ENCODE results near the gene JPH4.

The JPH4 gene

DNA sequence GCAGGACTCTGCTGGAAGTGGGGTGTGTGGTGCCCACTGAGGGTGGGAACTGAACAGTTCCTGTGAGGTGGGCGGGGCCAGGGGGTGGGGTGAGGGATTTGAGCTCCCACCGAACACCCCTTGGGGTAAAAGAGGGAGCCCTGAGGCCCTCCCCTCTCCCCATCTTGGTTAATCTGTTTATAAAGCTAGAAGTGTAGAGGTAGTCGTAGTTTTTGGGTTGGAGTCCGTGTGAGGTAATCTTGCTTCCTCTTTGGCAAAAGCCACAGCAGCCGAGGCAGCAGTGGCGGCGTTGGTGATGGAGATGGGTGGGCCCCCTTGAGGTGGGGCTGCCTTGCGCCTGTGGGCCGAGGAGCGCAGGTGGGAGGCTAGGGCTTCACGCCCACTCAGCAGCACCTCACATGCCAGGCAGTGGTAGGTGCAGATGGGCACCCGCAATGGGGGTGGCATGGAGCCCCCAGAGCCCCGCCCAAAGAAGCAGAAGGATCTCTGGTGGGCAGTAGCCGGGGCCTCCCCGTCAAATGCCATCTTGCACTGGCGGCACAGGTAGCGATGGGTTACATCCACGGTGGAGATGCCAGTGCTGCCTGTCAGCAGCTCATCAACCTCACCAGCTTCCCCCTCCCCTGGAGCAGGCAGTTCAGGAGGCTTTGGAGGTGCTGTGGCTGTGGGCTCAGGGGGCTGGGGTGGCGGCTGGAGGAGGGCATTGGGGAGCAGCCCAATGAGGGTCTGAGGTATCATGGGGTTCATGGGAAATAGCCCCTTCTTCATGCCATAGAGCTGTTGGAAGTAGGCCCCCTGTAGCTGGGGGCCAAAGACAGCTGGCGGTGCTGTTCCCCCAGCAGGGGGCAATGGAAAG, 56.6 kb downstream of the JPH4 start:
- TF ChIP-seq, protein P1, sequence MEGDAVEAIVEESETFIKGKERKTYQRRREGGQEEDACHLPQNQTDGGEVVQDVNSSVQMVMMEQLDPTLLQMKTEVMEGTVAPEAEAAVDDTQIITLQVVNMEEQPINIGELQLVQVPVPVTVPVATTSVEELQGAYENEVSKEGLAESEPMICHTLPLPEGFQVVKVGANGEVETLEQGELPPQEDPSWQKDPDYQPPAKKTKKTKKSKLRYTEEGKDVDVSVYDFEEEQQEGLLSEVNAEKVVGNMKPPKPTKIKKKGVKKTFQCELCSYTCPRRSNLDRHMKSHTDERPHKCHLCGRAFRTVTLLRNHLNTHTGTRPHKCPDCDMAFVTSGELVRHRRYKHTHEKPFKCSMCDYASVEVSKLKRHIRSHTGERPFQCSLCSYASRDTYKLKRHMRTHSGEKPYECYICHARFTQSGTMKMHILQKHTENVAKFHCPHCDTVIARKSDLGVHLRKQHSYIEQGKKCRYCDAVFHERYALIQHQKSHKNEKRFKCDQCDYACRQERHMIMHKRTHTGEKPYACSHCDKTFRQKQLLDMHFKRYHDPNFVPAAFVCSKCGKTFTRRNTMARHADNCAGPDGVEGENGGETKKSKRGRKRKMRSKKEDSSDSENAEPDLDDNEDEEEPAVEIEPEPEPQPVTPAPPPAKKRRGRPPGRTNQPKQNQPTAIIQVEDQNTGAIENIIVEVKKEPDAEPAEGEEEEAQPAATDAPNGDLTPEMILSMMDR (IDR thresholded peaks at IDR 0.05): no peak
- DNase-seq: no peak
- peaks cover 4% of the 10 kb centered on the region for H3K27me3 Mint-ChIP-seq (ENCODE audit: low read depth, poor library complexity)
- H3K9me3 Mint-ChIP-seq: no peaks in the 10 kb centered on the region
- H3K36me3 Mint-ChIP-seq (ENCODE audit: low read depth): peaks cover 18% of the 10 kb centered on the region
- peaks cover 30% of the 10 kb centered on the region for H3K4me1 Mint-ChIP-seq
- no peak overlapping the region for H3K27ac Mint-ChIP-seq
- H3K4me3 Mint-ChIP-seq: no peak overlapping the region

DNA sequence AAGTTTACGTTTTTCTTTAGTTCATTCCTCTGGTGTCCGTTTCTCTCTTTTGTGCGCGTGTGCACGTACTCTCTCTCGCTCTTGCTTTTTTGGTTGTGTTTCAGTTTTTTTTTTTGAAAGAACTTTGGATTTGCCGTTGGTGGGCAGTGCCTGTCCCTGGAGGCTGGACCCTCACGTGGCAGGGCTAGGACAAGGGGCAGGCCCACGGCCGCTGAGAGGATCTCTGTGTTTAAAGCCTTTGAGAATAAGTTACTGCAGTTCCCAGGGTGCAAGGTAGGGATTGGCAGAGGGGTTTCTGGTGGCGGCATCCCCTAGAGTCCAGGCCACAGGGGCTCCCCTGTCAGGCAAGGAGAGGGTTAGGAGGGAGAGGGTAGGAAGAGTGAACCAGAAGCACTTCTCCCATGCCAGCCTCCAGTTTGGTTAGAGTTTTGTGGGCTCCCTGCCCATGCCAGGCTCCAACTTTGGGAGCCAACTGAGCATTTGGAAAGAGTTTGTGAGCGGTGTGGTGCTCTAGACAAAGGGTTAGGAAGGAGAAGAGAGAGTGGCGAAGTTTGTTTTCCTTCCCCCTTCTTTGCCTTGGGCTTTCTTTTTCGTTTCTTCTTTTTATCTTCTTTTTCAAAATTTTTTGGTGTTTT, 57.6 kb downstream of the JPH4 start:
- H3K36me3 Mint-ChIP-seq (ENCODE audit: low read depth): peaks cover 8% of the 10 kb centered on the region
- peak overlapping the region; percentile 50 for H3K27ac Mint-ChIP-seq
- TF ChIP-seq, protein P1 (IDR thresholded peaks at IDR 0.05): no peak
- H3K4me3 Mint-ChIP-seq: no peak overlapping the region
- peaks cover 7% of the 10 kb centered on the region for H3K27me3 Mint-ChIP-seq (ENCODE audit: low read depth, poor library complexity)
- H3K9me3 Mint-ChIP-seq: no peaks in the 10 kb centered on the region
- DNase-seq: no peak
- H3K4me1 Mint-ChIP-seq: peaks cover 35% of the 10 kb centered on the region

DNA sequence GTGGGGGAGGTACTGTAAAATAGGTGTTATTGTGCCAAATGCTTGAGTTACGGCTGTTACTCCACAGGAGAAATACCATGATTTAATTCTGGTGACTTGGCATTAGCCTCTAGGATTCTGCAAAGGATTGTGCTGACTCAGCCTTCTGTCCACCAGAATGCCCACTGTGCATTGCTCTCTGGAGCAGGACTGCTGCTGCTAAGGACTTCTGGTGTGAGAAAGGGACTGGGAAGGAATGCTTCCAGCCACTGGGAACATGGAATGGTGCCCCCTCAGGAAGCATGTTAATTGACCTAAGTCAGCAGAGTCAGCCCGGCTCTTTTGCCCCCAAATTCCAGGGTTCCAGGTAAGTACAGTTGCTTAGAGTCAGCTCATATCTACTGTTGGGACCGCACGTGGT, 59.9 kb downstream of the JPH4 start:
- Mint-ChIP-seq H3K36me3 (ENCODE audit: low read depth) (peaks cover 3% of the 10 kb centered on the region), H3K9me3 (no peaks in the 10 kb centered on the region), H3K4me3 (no peak overlapping the region), H3K27ac (peak overlapping the region; percentile 43), H3K27me3 (ENCODE audit: low read depth, poor library complexity) (peaks cover 13% of the 10 kb centered on the region), H3K4me1 (peaks cover 35% of the 10 kb centered on the region)
- DNase-seq: no peak
- TF ChIP-seq, protein P1 (IDR thresholded peaks at IDR 0.05): no peak

All from nephron progenitor cell (in vitro differentiated cells).